Activated naive CD8-positive, alpha-beta T cell treated with anti-CD3 and anti-CD28 coated beads, Interleukin-2, amount 50 U/mL, for 16 hours (primary cell): ENCODE results near the gene FGFRL1.
"Not testable (repeated sequence)": the region's sequence is repeated elsewhere in the genome, so short reads cannot be mapped to it uniquely, and the experiment has no call there.

Experiments used
- DNase-seq: peaks from one replicate; pipeline ENCODE4 v3.0.0-alpha.2; 2020; ENCODE audit warnings: low read depth, low spot score

Gene FGFRL1

DNA sequence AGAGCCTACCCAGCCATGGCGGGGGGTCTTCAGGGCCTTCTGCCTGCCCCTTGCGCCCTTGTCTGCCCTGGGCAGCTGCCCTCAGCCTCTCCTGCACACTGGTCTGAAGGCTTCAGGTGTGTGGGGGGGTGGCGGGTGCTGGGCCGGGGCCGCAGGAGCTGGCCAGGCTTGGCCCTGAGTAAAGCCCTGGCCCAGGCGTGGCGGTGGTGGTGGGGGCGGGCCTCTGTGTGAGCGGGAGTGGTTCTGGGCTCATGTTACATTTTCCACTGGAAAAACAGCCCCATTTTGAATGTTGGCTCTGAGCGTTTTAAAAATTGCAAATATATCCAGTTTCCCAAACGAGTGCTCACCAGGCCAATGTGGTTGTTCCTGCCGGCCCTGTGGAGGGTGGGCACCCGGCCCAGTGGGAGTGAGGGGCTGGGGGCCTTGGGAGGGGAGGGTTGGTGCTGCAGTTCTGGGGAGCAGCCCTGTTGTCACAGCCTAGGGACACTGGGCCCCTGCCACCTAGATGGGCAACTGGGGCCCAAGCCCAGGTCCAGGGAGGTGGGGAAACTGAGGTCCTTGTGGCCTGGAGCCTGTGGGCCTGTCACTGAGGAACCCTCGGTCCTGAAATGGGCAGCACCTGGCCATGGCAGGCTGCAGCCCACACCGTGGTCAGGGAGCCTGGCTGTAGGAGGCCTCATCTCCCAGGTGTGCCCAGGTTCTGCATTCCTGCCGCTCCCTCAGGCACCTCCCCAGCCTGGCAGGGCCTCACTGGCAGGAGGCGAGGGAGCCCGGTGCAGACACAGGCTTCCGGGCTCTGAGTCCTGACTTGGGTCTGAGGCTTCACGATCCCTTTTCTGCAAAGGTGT, 28.3 kb downstream of the FGFRL1 start:
- no peak for DNase-seq

GRCh38 chr4:1040344-1041146, 29.1 kb downstream of the FGFRL1 start:
- no peak for DNase-seq

- no peak for DNase-seq
These were observed 29.9 kb downstream of the FGFRL1 start for GRCh38 chr4:1041147-1041935.

DNA sequence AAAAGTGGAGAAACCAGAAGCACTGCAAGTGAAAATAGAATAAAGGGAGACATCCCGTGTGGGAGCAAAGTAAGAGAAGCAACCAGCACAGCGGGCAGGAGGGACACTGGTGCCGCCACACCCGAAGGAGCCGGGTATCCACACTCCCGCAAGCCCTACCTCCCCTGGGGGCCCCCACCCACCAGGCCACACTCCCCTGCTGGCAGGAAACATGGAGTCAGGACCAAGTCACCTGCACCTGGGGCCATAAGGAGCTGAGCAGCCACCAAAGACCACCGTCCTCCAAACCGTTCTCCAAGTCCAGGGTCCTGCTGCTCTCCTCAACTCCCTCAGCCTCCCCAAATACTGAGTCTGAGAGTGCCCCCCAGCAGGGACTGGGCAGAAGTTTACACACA, 30.5 kb downstream of the FGFRL1 start:
- DNase-seq = no peak

DNA sequence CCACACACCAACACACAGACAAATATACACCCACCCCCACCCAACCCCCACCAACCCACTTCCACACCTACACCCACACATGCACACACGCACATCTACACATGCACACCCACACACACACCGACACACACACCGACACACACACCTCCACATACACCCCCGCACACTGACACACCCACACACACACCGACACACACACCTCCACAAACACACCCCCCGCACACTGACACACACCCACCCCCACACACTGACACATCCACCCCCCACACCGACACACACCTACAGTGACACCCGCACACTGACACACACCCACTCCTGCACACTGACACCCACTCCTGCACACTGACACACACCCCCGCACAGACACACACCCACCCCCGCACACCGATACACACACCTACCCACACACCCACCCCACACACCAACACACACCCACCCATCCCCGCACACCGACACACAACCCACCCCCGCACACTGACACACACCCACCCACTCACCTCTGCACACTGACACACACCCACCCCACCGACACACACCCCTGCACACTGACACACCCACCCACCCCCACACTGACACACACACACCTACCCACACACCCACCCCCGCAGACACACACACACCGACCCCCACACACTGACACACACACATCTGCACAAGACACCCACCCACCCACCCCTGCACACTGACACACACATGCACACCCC, 31.1 kb downstream of the FGFRL1 start:
- no peak for DNase-seq

DNA sequence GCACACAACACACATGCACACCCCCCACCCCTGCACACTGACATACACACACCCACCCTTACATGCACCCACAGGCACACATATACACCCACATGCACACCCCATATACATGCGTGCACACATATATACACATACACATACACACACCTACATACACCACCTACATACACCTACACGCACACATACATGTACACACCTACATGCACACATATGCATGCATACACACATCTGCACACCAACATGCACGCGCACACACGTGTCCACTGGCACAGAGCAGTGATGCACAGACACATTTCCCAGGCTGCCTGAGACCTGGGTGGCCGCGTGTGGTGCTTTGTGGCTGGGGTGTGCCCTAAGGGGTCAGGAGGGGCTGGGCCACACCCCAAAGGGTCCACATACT, 31.7 kb downstream of the FGFRL1 start:
- DNase-seq = no peak

DNA sequence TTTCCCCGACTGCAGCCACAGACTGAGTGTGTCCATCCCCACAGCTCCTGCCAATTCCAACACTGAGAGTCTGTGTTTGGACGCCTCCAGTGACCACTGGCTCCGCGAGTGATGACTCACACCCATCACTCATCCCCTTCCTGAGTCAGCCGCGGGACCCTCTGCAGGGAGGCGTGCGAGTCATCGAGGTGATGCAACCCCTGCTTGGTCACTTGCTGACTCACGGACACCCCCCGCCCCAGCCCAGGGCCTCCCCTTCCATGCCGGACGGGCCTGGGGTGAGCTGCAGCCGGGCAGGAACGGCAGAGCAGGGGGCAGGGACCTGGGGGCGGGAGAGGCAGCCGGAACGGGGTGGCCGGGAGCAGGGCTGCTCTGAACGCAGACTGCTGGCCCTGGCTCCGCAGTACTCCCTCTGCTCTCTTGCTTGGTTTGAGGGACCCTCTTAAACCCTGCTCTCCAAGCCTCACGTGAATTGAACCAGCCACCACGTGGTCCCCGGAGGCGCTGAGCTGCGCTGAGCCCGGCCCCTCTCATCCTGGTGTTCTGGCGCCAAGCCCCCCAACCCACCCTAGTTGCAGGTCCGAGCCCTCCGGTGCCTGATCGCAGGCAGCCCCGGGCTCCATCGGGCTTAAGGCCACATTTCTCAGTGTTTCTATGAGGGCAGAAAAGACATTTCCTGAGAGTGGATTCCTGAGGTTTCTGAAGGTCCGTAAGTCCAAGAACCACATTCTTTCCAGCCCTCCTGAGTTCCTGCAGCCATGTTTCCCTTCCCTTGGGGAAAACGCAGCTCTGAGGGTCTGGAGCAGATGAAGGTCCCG, 32.4 kb downstream of the FGFRL1 start:
- no peak for DNase-seq

- DNase-seq = no peak
These were observed 33.2 kb downstream of the FGFRL1 start for GRCh38 chr4:1044469-1045192.

DNA sequence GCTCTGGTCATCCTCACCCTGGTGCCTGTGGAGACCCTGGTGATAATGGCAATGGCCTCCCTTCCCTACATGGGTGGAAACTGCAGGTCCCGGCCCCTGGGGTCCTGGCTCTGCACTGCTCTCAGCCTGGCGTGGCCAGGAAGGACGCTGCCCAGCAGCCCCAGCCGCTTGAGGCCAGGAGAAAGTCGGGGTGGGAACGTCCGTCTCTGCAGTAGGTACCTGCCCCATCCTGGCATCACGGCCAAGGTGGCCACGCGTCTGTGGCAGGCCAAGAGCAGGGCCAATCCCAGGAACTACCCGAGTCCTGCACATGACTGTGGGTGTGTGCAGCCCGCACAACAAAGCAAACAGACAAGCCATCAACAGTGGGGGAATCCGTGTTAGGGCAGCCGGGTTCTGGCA, 33.8 kb downstream of the FGFRL1 start:
- no peak for DNase-seq

GRCh38 chr4:1045595-1046201, 34.3 kb downstream of the FGFRL1 start:
- DNase-seq = no peak

GRCh38 chr4:1046581-1047011, 35.2 kb downstream of the FGFRL1 start:
- DNase-seq = not testable (repeated sequence)

- DNase-seq = no peak
These were observed 35.9 kb downstream of the FGFRL1 start for GRCh38 chr4:1047106-1047975.

DNA sequence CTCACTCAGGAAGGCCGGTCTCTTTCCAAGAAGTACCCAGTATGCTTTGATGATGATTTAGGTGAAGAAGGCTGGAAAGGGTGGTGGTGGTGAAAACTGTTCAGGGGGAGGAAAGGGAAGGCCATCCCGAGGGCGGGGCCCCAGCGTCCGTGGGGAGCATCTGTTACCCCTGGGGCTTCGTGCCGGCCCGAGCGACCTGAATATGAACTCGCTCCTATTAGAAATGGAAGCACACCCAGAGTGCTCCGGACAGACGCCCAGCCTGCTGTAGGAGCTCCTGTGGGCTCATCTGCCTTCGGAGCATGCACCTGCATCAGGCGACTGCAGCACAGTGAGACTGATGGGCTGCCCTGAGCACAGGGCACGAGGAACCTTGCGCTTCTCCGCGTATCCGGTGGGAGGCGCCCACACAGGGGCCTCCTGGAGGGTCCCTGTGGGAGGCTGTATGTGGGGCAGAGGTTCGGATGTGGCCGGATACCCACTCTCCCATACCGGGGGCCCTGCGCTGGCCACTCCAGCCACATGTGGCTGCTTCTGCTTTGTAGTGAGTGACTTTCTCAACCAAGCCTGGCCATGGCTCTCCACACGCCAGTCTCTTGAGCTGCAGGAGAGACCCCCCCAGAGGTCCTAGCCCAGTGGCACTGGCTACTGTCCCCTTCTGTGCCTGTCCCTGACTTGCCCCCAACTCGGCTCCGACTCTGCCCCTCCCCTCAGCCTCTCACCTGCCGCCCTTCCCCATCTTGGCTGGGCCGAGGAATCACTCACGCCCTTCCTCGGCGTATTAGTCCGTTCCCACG, 36.7 kb downstream of the FGFRL1 start:
- DNase-seq = no peak

DNA sequence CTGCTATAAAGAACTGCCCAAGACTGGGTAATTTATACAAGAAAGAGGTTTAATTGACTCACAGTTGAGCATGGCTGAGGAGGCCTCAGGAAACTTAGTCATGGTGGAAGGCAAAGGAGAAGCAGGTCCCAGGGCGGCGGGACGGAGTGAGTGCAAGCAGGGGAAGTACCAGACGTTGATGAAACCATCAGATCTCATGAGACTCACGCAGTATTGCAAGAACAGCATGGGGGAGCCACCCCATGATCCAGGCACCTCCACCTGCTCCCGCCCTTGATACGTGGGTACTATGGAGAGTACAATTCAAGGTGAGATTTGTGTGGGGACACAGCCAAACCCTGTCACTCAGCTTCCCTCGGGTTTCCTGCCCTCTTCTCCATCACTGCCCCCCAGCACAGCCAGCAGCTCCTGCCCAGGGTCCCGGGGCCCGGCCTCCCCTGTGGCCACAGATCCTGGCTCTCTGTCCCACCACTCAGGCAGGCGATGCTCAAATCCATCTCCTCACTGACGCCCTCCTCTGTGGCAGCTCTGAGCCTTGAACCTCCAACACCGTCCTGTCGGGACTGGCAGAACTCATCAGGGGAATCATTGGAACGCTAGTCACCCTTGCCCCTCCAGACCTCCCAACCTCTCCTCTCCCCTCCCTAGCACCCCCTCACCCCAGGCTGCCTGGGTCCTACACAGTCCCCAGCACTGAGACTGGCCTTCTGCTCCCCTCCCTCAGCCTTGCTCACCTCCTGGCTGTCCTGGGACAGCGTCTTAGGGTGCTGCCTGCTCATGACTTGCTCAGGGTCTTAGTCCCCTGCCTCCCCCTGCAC, 37.6 kb downstream of the FGFRL1 start:
- no peak for DNase-seq

DNA sequence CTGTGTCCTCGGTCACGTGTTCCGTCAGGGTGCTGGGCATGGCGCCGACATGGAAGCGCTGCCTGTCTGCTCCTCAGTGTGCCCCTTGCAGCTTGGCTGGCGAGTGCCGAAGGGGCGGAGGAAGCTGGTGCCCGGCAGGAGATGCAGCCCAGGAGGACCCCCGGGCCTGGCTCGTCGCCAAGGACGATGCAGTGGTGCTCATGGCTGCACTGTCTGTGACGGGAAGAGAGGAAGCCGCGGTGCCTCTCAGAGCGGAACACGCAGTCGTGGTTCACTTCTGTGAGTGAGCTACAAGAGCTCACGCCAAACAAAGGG, 38.1 kb downstream of the FGFRL1 start:
- DNase-seq = no peak

- DNase-seq = no peak
These were observed 39.2 kb downstream of the FGFRL1 start for GRCh38 chr4:1050486-1051213.
